Measurements from ENCODE around the gene FBXO2.
A peak's percentile ranks its signal among the peaks of the same experiment; 100 is the strongest.

The FBXO2 gene

DNA sequence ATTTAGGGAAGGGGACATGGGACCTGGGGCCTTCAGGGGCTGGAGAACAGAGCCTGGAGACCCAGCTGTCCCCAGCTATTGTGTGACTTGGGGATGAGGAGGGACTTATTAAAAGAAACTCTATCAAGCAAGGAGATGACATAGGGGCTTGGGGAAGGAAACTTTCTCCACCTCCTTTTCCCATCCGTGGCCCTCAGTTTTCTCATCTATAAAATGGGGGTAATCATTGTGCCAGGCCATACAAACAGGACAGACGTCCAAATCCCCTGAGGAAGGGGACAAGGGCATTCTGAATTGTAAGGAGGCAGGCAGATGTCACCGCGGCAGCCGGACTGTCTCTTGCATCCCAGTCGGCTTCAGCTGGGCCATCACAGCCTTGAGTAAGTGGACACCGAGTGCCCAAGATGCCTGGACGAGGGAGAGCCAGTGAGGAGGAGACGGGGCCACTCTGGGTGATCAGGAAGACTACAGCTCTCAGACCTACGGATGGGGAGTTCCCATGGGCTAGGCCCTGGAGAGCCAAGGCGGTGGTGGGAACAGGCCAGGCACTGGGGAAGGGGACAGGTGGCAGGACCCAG, 1.9 kb downstream of the FBXO2 start:
- no peak for DNase-seq

DNA sequence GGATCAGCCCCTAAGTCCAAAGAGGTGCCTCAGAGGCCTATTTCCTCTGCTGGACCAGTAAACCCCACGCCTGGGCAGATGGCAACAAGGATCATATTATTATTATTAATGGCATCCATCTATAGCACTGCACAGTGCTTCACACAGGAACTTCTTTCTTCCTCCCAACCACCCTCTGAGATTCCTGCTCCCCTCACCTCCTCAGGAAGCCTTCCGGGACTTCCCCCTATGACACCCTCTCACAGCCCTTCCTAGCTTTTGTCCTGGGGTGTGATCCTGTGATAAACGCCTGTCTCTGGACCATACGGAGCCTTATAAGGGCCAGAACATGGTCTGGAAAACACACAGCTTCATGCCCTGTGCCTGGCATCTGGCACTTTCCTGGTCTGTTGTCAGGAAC, 3.2 kb downstream of the FBXO2 start:
- no peak for DNase-seq

DNA sequence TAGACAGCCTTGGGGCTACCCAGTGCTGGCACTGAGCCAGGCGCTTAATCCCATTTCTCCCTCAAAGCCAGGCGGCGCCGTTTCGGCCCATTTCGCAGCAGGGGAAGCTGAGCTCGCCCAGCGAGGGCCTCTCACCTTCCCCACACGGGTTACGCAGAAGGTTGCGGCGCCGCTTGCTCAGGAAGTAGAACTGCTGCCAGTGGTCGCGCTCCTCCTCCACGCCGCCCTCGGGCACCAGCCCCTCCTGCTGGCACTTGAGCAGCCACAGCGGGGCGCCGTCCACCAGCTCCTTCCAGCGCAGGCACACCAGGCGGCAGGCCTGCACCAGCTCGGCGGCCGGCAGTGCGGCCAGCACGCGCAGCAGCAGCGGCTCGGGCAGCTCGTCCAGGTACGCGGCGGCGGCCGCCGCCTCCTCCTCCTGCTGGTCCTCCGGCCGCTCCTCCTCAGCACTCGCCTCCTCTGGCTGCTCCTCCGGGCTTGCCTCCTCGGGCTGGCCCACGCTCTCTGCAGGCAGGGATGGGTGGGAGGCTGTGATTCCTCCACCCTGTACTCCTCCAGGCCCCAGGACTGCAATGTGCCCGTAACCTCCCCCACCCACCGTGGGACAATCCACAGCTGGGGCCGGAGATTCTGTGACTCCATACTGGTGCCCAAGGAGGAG, 3.8 kb downstream of the FBXO2 start:
- DNase-seq: peak; percentile 61

GRCh38 chr1:11649624-11650330, 4.5 kb downstream of the FBXO2 start:
- no peak for DNase-seq

DNA sequence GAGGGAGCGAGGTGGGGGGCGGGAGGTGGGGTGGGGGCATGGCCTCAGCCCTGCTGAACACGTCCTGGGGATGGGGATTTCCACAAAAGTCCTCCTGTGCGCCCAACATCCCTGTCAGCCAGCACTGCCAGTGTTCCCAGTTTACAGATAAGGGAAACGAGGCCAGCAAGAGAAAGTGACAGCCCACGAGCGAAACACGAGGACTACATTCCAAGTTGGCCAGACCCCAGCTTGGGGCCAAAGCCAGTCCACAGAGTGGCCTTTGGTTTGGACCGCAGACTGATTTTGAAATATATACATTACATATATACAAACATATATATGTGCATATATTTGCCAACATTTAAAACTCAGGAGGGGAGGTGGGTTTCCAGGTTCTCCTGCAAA, 5.0 kb downstream of the FBXO2 start:
- DNase-seq: no peak

DNA sequence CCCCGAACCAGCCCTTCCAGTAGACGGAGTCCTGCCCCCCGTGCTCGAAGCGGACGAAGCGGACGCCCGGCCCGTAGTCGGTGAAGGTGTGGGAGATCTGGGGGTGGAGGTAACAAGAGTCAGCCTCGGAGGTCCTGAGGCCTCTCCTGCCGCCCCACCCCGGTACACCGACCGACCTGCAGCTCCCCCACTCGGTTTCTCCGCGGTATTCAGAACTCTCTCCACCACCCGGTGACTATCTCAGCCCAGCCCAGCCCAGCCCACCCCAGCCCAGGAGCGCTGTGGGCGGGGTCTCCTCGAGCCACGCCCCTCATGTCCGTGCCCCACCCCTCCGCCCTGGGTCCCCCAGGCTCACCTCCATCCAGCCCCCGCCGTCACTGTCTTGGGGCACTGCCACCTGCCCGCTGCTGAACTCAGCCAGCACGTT, 5.5 kb downstream of the FBXO2 start:
- DNase-seq: no peak

DNA sequence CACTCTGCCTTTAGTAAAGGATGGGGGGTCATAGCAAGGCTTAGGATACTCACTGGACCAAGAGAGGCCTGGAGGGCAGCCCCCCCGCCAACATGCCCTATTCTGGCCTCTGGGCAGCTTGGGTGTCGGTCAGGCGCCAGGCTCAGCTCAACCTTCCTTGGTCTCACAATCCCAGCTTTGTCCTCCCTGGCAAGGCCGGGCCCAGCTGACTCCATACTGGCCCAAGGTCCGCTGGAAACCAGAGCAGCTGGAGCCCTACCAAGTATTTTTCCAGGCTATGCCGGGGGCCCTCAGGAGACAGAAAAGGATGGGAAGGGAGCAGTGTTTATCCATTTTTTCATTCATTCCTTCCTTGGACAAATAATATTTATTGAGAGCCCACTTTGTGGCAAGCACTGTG, 6.2 kb downstream of the FBXO2 start:
- DNase-seq: no peak

DNA sequence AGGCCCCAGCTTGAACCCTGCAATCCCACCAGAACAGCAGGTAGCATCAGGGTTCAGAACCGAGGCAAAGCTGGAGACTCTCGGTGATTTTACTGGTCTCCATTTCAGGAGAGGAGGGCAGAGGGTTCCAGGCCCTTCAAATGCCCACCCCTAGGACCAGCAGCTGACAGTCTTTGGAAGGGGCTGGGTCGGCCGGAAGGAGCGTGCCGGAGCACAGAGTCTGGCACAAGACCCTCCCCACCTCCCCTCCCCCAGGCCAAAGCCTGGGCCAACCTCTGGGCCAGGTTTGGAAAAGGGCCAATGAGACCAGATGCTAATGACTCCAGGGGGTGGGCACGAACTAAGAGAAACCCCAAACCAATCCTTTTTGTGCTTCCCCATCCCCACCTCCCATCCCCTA, 6.9 kb downstream of the FBXO2 start:
- DNase-seq: no peak

DNA sequence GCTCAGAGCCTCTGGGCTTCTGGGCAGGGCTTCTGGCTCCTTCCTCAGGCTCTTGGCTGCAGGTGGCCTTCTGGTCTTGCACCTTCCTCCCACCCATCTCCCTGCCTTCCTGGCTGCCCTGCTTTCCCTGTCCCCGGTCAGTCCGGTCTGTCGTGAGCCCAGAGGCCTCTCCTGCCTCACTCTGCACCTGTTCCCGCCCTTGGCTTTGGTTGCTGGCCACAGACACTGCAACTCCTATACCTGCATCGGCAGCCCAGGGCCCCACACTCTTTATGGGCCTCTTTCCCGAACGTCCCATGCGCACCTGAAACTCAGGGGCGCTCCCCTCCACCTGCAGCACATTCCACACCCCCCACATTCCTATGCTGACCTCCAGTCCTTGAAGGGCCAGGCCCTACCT, 7.9 kb downstream of the FBXO2 start:
- no peak for DNase-seq

GRCh38 chr1:11645670-11646265, 8.5 kb downstream of the FBXO2 start:
- DNase-seq: peak; percentile 66

DNA sequence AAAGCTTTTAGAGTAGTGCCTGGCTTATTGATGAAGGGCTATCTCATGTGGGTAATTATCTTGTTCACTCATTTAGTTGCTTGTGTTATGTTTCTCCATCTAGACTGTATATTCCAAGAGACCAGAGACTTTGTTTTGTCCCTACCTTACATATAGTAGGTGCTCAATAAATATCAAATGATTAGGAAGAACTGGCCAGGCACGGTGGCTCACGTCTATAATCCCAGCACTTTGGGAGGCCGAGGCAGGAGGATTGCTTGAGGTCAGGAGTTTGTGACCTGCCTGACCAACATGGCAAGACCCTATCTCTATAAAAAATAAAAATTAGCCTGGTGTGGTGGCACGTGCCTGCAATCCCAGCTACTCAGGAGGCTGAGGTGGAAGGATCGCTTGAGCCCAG, 9.0 kb downstream of the FBXO2 start:
- DNase-seq: no peak

- no peak for DNase-seq
Observed at GRCh38 chr1:11643782-11644181, 10.4 kb downstream of the FBXO2 start.

GRCh38 chr1:11642418-11643017, 11.7 kb downstream of the FBXO2 start:
- peak; percentile 53 for DNase-seq

- no peak for DNase-seq
Observed at GRCh38 chr1:11641776-11642305, 12.4 kb downstream of the FBXO2 start.

- DNase-seq: no peak
Observed at GRCh38 chr1:11640944-11641343, 13.3 kb downstream of the FBXO2 start.

DNA sequence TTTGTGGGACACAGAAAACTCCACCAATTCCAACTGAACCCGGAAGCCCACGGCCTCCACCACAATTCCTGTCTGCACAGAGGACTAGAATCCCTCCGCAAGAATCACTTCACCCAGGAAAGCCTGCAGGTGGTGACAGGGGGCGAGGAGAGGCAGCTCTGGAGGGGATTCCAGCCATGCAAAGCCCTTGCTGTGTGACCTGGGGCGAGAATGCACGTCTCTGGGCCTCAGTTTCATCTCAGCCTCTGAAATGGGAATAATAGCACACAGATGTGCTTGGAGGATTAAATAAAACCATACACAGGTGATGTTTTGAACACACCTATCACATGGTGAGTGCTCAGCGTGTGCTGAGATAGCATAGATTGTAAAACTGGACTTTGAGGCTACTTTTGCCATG, 14.1 kb downstream of the FBXO2 start:
- DNase-seq: no peak

- no peak for DNase-seq
Observed at GRCh38 chr1:11639372-11639771, 14.9 kb downstream of the FBXO2 start.

DNA sequence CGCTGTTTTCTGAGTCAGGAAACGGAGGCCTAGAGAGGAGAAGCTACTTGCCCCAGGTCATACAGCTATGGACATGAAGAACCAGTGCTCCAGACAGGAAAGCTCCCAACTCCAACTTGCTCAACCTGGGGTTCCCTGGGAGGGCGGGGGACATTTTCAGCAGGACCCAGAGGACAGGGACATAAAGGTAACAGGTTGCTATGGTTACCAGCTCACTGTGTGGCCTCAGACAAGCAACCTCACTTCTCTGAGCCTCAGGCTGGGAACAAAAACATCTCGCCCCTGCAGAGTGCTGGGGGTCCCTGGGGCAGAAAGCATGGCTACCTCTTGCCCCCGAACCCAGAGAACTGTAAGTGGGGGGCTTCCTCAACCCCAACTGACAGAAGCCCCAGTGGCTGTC, 16.1 kb downstream of the FBXO2 start:
- DNase-seq: no peak

- DNase-seq: no peak
Observed at GRCh38 chr1:11634365-11635192, 19.6 kb downstream of the FBXO2 start.

GRCh38 chr1:11629184-11630016, 24.8 kb downstream of the FBXO2 start:
- no peak for DNase-seq

DNA sequence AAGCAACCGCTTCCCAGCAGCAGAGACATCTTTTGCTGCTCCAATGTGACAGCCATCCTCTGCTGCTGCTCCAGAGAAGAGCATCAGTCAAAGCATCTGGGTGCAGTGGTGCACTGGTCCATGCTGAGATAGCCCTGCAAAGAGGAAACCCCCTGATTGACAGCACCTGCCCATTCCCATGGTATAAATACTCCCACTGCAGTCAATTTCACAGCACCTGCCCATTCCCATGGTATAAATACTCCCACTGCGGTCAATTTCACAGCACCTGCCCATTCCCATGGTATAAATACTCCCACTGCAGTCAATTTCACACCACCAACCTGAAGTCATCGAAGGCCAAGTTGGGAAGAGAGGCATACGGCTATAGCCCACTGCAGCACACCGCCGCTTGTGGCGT, 25.5 kb downstream of the FBXO2 start:
- DNase-seq: no peak

Data from fibroblast of skin of scalp (primary cell).